ENCODE results near the gene TOP1.
A peak's percentile ranks its signal among the peaks of the same experiment; 100 is the strongest.
"Not testable (repeated sequence)": the region's sequence is repeated elsewhere in the genome, so short reads cannot be mapped to it uniquely, and the experiment has no call there.

The TOP1 gene

DNA sequence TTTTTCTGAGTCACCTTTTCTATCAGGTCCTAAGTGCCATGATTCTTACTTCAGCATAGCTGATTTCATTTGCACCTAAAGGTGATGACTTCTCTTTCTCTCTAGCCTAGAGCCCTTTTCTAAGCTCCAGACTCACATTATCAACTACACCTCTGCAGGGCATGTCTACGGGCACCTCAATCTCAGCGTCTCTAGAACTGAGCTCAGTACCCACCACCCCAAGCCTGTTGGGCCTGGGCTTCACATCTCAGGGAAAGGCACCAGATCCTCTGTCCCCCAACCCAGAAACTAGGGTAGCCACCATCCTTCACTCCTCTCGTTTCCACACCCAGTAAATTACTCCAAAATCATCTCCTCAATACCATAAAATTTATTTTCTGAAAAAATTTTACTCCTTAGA lies 98.1 kb downstream of the TOP1 start:
- DNase-seq (ENCODE audit: low read depth) = no peak
- no peak overlapping the region for H3K4me3 ChIP-seq (ENCODE audit: control insufficient read depth, low read depth, low read length)
- TF ChIP-seq, protein P1, sequence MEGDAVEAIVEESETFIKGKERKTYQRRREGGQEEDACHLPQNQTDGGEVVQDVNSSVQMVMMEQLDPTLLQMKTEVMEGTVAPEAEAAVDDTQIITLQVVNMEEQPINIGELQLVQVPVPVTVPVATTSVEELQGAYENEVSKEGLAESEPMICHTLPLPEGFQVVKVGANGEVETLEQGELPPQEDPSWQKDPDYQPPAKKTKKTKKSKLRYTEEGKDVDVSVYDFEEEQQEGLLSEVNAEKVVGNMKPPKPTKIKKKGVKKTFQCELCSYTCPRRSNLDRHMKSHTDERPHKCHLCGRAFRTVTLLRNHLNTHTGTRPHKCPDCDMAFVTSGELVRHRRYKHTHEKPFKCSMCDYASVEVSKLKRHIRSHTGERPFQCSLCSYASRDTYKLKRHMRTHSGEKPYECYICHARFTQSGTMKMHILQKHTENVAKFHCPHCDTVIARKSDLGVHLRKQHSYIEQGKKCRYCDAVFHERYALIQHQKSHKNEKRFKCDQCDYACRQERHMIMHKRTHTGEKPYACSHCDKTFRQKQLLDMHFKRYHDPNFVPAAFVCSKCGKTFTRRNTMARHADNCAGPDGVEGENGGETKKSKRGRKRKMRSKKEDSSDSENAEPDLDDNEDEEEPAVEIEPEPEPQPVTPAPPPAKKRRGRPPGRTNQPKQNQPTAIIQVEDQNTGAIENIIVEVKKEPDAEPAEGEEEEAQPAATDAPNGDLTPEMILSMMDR (IDR thresholded peaks at IDR 0.05; ENCODE audit: control insufficient read depth, insufficient read depth, low read depth, low read length, missing control alignments) = no peak

- not testable (repeated sequence) for DNase-seq (ENCODE audit: low read depth); H3K4me3 ChIP-seq (ENCODE audit: control insufficient read depth, low read depth, low read length)
Measured at GRCh38 chr20:41128317-41128716, 99.7 kb downstream of the TOP1 start.

- no peak overlapping the region for H3K4me3 ChIP-seq (ENCODE audit: control insufficient read depth, low read depth, low read length)
- TF ChIP-seq, protein P1 (IDR thresholded peaks at IDR 0.05; ENCODE audit: control insufficient read depth, insufficient read depth, low read depth, low read length, missing control alignments) = no peak
- DNase-seq (ENCODE audit: low read depth) = no peak
Measured at GRCh38 chr20:41131594-41132387, 103.2 kb downstream of the TOP1 start.

DNA sequence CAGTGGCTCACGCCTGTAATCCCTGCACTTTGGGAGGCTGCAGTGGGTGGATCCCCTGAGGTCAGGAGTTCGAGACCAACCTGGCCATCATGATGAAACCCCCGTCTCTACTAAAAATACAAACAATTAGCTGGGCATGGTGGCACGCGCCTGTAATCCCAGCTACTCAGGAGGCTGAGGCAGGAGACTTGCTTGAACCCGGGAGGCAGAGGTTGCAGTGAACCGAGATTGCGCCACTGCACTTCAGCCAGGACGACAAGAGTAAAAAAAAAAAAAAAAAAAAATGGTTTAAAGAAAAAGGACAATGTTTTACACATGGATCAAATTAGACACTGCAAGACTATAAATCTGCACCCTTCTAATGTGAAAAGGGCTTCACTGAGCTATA lies 103.8 kb downstream of the TOP1 start:
- not testable (repeated sequence) for H3K4me3 ChIP-seq (ENCODE audit: control insufficient read depth, low read depth, low read length); DNase-seq (ENCODE audit: low read depth)

DNA sequence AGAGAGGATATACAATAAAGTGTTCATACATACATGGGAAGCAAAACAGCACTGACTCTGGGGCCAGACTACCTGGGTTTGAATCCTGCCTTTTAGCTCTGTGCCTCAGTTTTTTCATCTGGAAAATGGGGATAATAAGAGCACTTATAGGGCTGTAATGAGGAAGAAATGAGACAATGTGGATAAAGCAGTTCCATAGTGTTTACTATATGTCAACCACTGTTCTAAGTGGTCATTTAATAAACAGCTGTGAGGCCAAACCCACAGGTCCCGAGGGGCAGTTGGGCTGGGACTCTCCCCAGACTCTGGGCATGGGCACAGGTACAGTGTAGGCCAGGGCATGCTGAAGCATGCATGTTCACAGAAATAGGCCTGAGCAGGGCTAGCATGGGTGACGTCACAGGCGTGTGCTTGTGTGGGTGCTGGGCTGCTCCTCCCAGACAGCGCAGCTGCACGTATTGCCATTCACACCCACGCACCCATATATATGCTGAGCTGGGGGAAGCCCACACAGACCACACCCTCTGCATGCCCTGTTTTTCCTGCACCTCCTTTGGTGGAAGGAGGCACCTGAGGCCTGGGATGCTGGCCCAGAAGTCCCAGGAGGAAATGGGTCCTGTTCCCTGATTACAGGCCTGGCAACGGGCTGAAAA lies 105.2 kb downstream of the TOP1 start:
- H3K4me3 ChIP-seq (ENCODE audit: control insufficient read depth, low read depth, low read length) = no peak overlapping the region
- DNase-seq (ENCODE audit: low read depth) = no peak
- TF ChIP-seq, protein P1 (IDR thresholded peaks at IDR 0.05; ENCODE audit: control insufficient read depth, insufficient read depth, low read depth, low read length, missing control alignments) = no peak

DNA sequence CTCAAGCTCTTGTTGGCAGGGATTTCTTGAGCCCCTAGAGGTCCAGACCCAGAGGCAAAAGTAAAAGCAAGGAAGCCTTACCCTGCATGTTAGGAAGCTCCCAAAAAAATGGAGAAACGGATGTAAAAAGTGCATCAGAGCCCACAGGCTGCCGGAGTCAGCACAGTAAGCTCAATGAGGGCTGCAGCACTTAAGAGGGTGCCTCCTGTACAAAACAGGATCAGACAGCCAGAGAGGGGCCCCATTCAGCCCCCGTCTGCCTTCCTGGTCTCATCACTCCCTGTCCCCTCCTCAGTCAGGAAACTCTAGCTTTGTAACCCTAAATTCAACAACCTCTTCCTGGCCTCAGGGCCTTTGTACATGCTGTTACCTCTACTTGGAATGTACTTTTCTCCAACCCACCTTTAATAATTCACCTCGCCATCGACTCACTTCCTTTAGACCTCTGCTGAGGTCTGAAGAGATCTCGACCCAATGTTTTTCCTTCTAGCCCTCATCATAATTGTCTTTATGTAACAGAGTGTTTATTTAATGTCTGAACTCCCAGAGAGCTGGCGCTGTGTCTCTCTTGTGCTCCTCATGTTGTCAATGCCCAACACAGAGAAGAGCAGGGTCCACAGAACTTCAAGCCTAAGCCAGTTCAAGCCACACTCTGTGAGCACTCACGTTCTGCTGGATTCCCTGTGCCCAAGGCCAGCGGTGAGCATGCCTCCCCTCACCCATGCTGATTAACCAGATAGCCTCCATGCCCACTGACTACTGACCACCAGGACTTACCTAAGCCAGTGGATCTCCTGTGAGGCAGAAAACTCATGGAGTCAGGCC lies 106.0 kb downstream of the TOP1 start:
- TF ChIP-seq, protein P1 (IDR thresholded peaks at IDR 0.05; ENCODE audit: control insufficient read depth, insufficient read depth, low read depth, low read length, missing control alignments) = no peak
- DNase-seq (ENCODE audit: low read depth) = no peak
- H3K4me3 ChIP-seq (ENCODE audit: control insufficient read depth, low read depth, low read length) = no peak overlapping the region

- no peak overlapping the region for H3K4me3 ChIP-seq (ENCODE audit: control insufficient read depth, low read depth, low read length)
- DNase-seq (ENCODE audit: low read depth) = no peak
- TF ChIP-seq, protein P1 (IDR thresholded peaks at IDR 0.05; ENCODE audit: control insufficient read depth, insufficient read depth, low read depth, low read length, missing control alignments) = peak; percentile 57
Measured at GRCh38 chr20:41135187-41135887, 106.7 kb downstream of the TOP1 start.
